Heart left ventricle (tissue), 13 donors: ENCODE results near the gene TAF4.

Experiments used
- CTCF ChIP-seq, 12 donors: fragments of 200-600 bp; sonication (generic) in 4 of 12; IDR thresholded peaks; one replicate each; pipeline versions ENCODE4 v1.5.0 to v1.8.0; 2018 to 2022; ENCODE audit warnings: antibody characterized with exemption in 12 of 12, mild to moderate bottlenecking in 5 of 12
- POLR2A ChIP-seq, 2 donors: fragments of 450-650 bp; IDR thresholded peaks; one replicate each; pipeline ENCODE4 v1.6.1; 2017; ENCODE audit warnings: antibody characterized with exemption in 2 of 2, mild to moderate bottlenecking in 2 of 2, moderate library complexity in 2 of 2
- donor health status: ischemic (EF 13 %, LVEDD 7.1; RV severe dilation, severe dysfunction).
- donor health status: DM: no; HTN: yes; CAD: no.
- donor health status: DM: no; HTN: no; CAD: no.
- donor health status: ischemic (EF 25% LVEDD 6.9; RV normal size, moderate dysfunction).
- donor health status: ischemic (EF 25% LVEDD 5.7; RV mildly dilated, moderate dysfunction).
- donor health status: ischemic (EF 35%, LVEDD 5.7; RV mildly dilated, moderate dysfunction).
- donor health status: nonischemic (EF 11% LVEDD 7.7; RV severe dilation, severe dysfunction).
- donor health status: DM: yes; HTN: yes; CAD: no.
- donor health status: PGD.
- donor health status: ischemic (EF 29% LVEDD 5.4; RV normal size, mild dysfunction).
- donor health status: nonischemic (EF 23%, LVEDD 6.1; RV moderate dilation, normal function).

DNA sequence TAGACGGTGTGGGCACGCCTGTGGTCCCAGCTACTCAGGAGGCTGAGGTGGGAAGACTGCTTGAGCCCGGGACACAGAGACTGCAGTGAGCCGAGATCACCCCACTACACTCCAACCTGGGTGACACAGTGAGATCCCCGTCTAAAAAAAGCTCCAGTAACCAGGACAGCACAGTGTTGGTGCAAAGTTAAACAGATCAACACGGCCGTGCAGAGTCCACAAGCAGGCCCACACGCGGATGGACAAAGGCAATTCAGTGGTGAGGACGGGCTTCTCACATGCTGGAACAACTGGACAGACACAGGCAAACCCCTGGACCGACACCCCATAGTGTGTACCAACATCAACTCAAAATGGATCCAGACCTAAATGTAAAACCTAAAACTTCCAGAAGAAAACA, 41.7 kb downstream of the TAF4 start:
- TF ChIP-seq CTCF (IDR thresholded peaks at IDR 0.05) (no peak), POLR2A (IDR thresholded peaks at IDR 0.05) (no peak)
